D721Med (cell line): ENCODE results near the gene FXYD2.

Experiments
- DNase-seq: peaks from one replicate; pipeline ENCODE4 v3.0.0; 2011; ENCODE audit warnings: low spot score; ENCODE audit not compliant: insufficient read length
- FAIRE-seq: peaks from 2 replicates; lab custom pipeline; 2011; peaks lifted over from hg19 to GRCh38; lab: Jason Lieb, UNC
- CTCF ChIP-seq: IDR thresholded peaks from 2 replicates; pipeline ENCODE4 v1.5.1; 2012; ENCODE audit warnings: mild to moderate bottlenecking, control low read depth; ENCODE audit not compliant: insufficient read depth; ENCODE audit errors: missing control alignments

Gene FXYD2

GRCh38 chr11:117806846-117807245 is 17.7 kb downstream of the FXYD2 start:
- DNase-seq (no peak), FAIRE-seq (no peak)
- no peak for TF ChIP-seq CTCF

GRCh38 chr11:117805045-117805444 is 19.5 kb downstream of the FXYD2 start:
- DNase-seq (no peak), FAIRE-seq (no peak)
- TF ChIP-seq CTCF: no peak

- FAIRE-seq (no peak), DNase-seq (no peak)
- no peak for TF ChIP-seq CTCF
Measured at GRCh38 chr11:117803896-117804295, 20.6 kb downstream of the FXYD2 start.

GRCh38 chr11:117799634-117800033 is 24.9 kb downstream of the FXYD2 start:
- no peak for FAIRE-seq
- TF ChIP-seq CTCF: no peak
- no peak for DNase-seq

- no peak for TF ChIP-seq CTCF
- no peak for DNase-seq
- FAIRE-seq: no peak
Measured at GRCh38 chr11:117796872-117797529, 27.5 kb downstream of the FXYD2 start, which contains the start of gene DSCAML1. Gene DSCAML1, minus strand, starts transcription at chr11:117797216. Its CDS starts 137 bp downstream, at chr11:117797079.

GRCh38 chr11:117796456-117796871 is 28.1 kb downstream of the FXYD2 start:
- TF ChIP-seq CTCF: no peak
- no peak for FAIRE-seq
- no peak for DNase-seq
